Measurements from ENCODE around the gene AP3D1. TPM values are rescaled to one million over a fixed set of nuclear protein-coding genes. Genes with fewer than 3 reads are reported as not detected.

The AP3D1 gene
- total RNA-seq, 1 donor from 2014 or later: 162 TPM

- Histone ChIP-seq H3K9me3 (ENCODE audit: insufficient read depth, low read depth, low read length) (no peaks in the 10 kb centered on the region), H3K36me3 (ENCODE audit: insufficient read depth, low read length) (peaks cover 22% of the 10 kb centered on the region), H3K27ac (ENCODE audit: low read depth, low read length) (no peak overlapping the region), H3K79me2 (ENCODE audit: insufficient read depth, low read length) (peaks cover 74% of the 10 kb centered on the region), H3K27me3 (ENCODE audit: insufficient read depth, low read length) (no peaks in the 10 kb centered on the region), H3K9ac (ENCODE audit: low read length) (no peak overlapping the region), H3K4me2 (ENCODE audit: low read length) (no peak overlapping the region), H3K4me3 (ENCODE audit: insufficient read depth, low read depth, low read length) (no peak overlapping the region), H2AFZ (ENCODE audit: low read depth, low read length) (no peak overlapping the region), H4K20me1 (ENCODE audit: insufficient read depth, low read length) (peaks cover 82% of the 10 kb centered on the region), H3K4me1 (ENCODE audit: insufficient read depth, low read length) (no peaks in the 10 kb centered on the region)
- no peak for DNase-seq (ENCODE audit: low read depth)
- Mint-ChIP-seq H3K4me1 (ENCODE audit: low read depth, unreplicated experiment) (no peaks in the 10 kb centered on the region), H3K27ac (ENCODE audit: unreplicated experiment) (no peak overlapping the region), H3K4me3 (ENCODE audit: unreplicated experiment) (no peak overlapping the region), H3K9me3 (ENCODE audit: unreplicated experiment) (no peaks in the 10 kb centered on the region), H3K36me3 (ENCODE audit: low read depth, unreplicated experiment) (peaks cover 10% of the 10 kb centered on the region), H3K27me3 (ENCODE audit: low read depth, unreplicated experiment) (no peaks in the 10 kb centered on the region)
- no peak for TF ChIP-seq EZH2 (IDR thresholded peaks at IDR 0.05; ENCODE audit: insufficient read depth, low read length)
- no peak for TF ChIP-seq CTCF (IDR thresholded peaks at IDR 0.05; ENCODE audit: insufficient read depth, low read depth, low read length)
- FAIRE-seq: no peak
These were observed 15.6 kb downstream of the AP3D1 start for GRCh38 chr19:2135474-2136402.

GRCh38 chr19:2132731-2133490 lies 18.5 kb downstream of the AP3D1 start:
- Mint-ChIP-seq H3K4me1 (ENCODE audit: low read depth, unreplicated experiment) (no peaks in the 10 kb centered on the region), H3K9me3 (ENCODE audit: unreplicated experiment) (no peaks in the 10 kb centered on the region), H3K27ac (ENCODE audit: unreplicated experiment) (peak overlapping the region; percentile 27), H3K27me3 (ENCODE audit: low read depth, unreplicated experiment) (no peaks in the 10 kb centered on the region), H3K4me3 (ENCODE audit: unreplicated experiment) (no peak overlapping the region), H3K36me3 (ENCODE audit: low read depth, unreplicated experiment) (peaks cover 10% of the 10 kb centered on the region)
- Histone ChIP-seq H3K9ac (ENCODE audit: low read length) (no peak overlapping the region), H3K27ac (ENCODE audit: low read depth, low read length) (no peak overlapping the region), H3K79me2 (ENCODE audit: insufficient read depth, low read length) (peaks cover 69% of the 10 kb centered on the region), H3K4me3 (ENCODE audit: insufficient read depth, low read depth, low read length) (no peak overlapping the region), H4K20me1 (ENCODE audit: insufficient read depth, low read length) (peaks cover 76% of the 10 kb centered on the region), H3K4me2 (ENCODE audit: low read length) (no peak overlapping the region), H3K9me3 (ENCODE audit: insufficient read depth, low read depth, low read length) (no peaks in the 10 kb centered on the region), H2AFZ (ENCODE audit: low read depth, low read length) (no peak overlapping the region), H3K4me1 (ENCODE audit: insufficient read depth, low read length) (no peaks in the 10 kb centered on the region), H3K27me3 (ENCODE audit: insufficient read depth, low read length) (no peaks in the 10 kb centered on the region), H3K36me3 (ENCODE audit: insufficient read depth, low read length) (peaks cover 17% of the 10 kb centered on the region)
- no peak for TF ChIP-seq EZH2 (IDR thresholded peaks at IDR 0.05; ENCODE audit: insufficient read depth, low read length)
- no peak for TF ChIP-seq CTCF (IDR thresholded peaks at IDR 0.05; ENCODE audit: insufficient read depth, low read depth, low read length)
- no peak for FAIRE-seq
- DNase-seq (ENCODE audit: low read depth): no peak

Measured in astrocyte (in vitro differentiated cells and primary cell).